ENCODE results near the gene NR3C1.

GRCh38 chr5:143336485-143336884, 67.0 kb downstream of the NR3C1 start:
- no peak for TF ChIP-seq CTCF (IDR thresholded peaks at IDR 0.05; ENCODE audit: low read length)
- TF ChIP-seq EZH2phosphoT487 (IDR thresholded peaks at IDR 0.05; ENCODE audit: low read length), result no peak
- no peak for TF ChIP-seq EZH2 (optimal IDR thresholded peaks at IDR 0.05; ENCODE audit: low read depth, low read length)
